IMR-90 (cell line): ENCODE measurements around the gene PCBP4. TPM values are rescaled to one million over a fixed set of nuclear protein-coding genes. Genes with fewer than 3 reads are reported as not detected.
A peak's percentile ranks its signal among the peaks of the same experiment; 100 is the strongest.

Source experiments
- ATAC-seq: fragments of 200-7000 bp; cut with Tn5 transposase; 2 replicates; pipeline ENCODE4 v1.9.1; 2020; ENCODE audit warnings: low read depth, mild to moderate bottlenecking, moderate library complexity
- BruUV-seq: library from RNA; stranded (reverse); fragments of 400-500 nt; replicated peaks from 2 replicates; lab custom pipeline; 2021; lab: Mats Ljungman, UMichigan
- CTCF ChIA-PET: fragments of 300-600 bp; formaldehyde crosslinking; extraction: SDS; loops from one replicate; lab custom pipeline; 2021; ENCODE audit warnings: antibody characterized with exemption; lab: Yijun Ruan, JAX
- POLR2A ChIA-PET: fragments of 300-600 bp; sonication (Branson Sonifier 250); formaldehyde crosslinking; loops from one replicate; lab custom pipeline; 2022; ENCODE audit warnings: antibody characterized with exemption; ENCODE audit not compliant: unreplicated experiment; lab: Charles Lee
- DNase-seq: peaks from one replicate; pipeline ENCODE4 v3.0.0; 2013
- H2AFZ ChIP-seq: replicated peaks from 2 replicates; pipeline ENCODE3; 2013; ENCODE audit warnings: low read length, mild to moderate bottlenecking; ENCODE audit not compliant: poor library complexity
- H2AK5ac ChIP-seq: 2 replicates; pipeline ENCODE4 v1.6.1; 2013; ENCODE audit warnings: low read depth, low read length, inconsistent platforms
- H2AK9ac ChIP-seq: replicated peaks from 2 replicates; pipeline ENCODE3; 2013; ENCODE audit warnings: mild to moderate bottlenecking, low read depth, low read length, moderate library complexity; ENCODE audit not compliant: poor library complexity
- H2BK120ac ChIP-seq: 2 replicates; pipeline ENCODE4 v1.6.1; 2013; ENCODE audit warnings: low read depth, low read length, inconsistent platforms
- H2BK15ac ChIP-seq: 3 replicates; pipeline ENCODE4 v1.6.1; 2013; ENCODE audit warnings: low read depth, low read length, inconsistent platforms
- H2BK20ac ChIP-seq: 2 replicates; pipeline ENCODE4 v1.6.1; 2013; ENCODE audit warnings: low read depth, mild to moderate bottlenecking, inconsistent platforms, low read length, moderate library complexity
- H2BK5ac ChIP-seq: 2 replicates; pipeline ENCODE4 v1.6.1; 2013; ENCODE audit warnings: mild to moderate bottlenecking, low read depth, low read length, inconsistent platforms; ENCODE audit not compliant: poor library complexity, severe bottlenecking
- H3K14ac ChIP-seq: replicated peaks from 2 replicates; pipeline ENCODE4 v1.6.1; 2013; ENCODE audit warnings: low read depth, low read length, inconsistent platforms
- H3K18ac ChIP-seq: 2 replicates; pipeline ENCODE4 v1.6.1; 2013; ENCODE audit warnings: low read depth, low read length, control low read depth
- H3K23ac ChIP-seq: 2 replicates; pipeline ENCODE4 v1.6.1; 2013; ENCODE audit warnings: low read depth, low read length, inconsistent platforms
- H3K27ac ChIP-seq: 2 replicates; pipeline ENCODE4 v1.5.1; 2013; ENCODE audit warnings: mild to moderate bottlenecking, control low read depth, low read length; ENCODE audit not compliant: insufficient read depth
- H3K27me3 ChIP-seq: 2 replicates; pipeline ENCODE4 v1.6.1; 2013; ENCODE audit warnings: low read length; ENCODE audit not compliant: control insufficient read depth, insufficient read depth
- H3K36me3 ChIP-seq: 2 replicates; pipeline ENCODE4 v1.6.1; 2013; ENCODE audit warnings: low read length, mixed read lengths; ENCODE audit not compliant: control insufficient read depth, insufficient read depth
- H3K4ac ChIP-seq: 2 replicates; pipeline ENCODE4 v1.6.1; 2013; ENCODE audit warnings: low read depth, low read length, inconsistent platforms
- H3K4me1 ChIP-seq: 2 replicates; pipeline ENCODE4 v1.6.1; 2013; ENCODE audit warnings: low read length, mixed read lengths; ENCODE audit not compliant: control insufficient read depth, insufficient read depth
- H3K4me2 ChIP-seq: 2 replicates; pipeline ENCODE4 v1.6.1; 2013; ENCODE audit warnings: low read depth, mild to moderate bottlenecking, control low read depth, low read length, moderate library complexity
- H3K4me3 ChIP-seq: 2 replicates; pipeline ENCODE4 v1.5.1; 2013; ENCODE audit warnings: low read depth, mild to moderate bottlenecking, control low read depth, low read length, moderate library complexity; ENCODE audit not compliant: insufficient read depth
- H3K56ac ChIP-seq: 2 replicates; pipeline ENCODE4 v1.6.1; 2013; ENCODE audit warnings: low read length, inconsistent platforms; ENCODE audit not compliant: insufficient read depth; ENCODE audit errors: extremely low read depth
- H3K79me1 ChIP-seq, 2 experiments: 2 replicates each; pipeline ENCODE4 v1.6.1; 2013; ENCODE audit warnings: low read length in 2 of 2, inconsistent platforms in 1 of 2, low read depth in 1 of 2
- H3K9ac ChIP-seq: 2 replicates; pipeline ENCODE4 v1.6.1; 2013; ENCODE audit warnings: low read depth, low read length, control low read depth
- H3K9me1 ChIP-seq: 2 replicates; pipeline ENCODE4 v1.6.1; 2013; ENCODE audit warnings: low read length, inconsistent platforms; ENCODE audit not compliant: insufficient read depth
- H3K9me3 ChIP-seq: 2 replicates; pipeline ENCODE4 v1.6.1; 2013; ENCODE audit warnings: low read length; ENCODE audit not compliant: control insufficient read depth, insufficient read depth
- H4K20me1 ChIP-seq: 2 replicates; pipeline ENCODE4 v1.6.1; 2013; ENCODE audit warnings: low read length, inconsistent platforms; ENCODE audit not compliant: insufficient read depth
- H4K5ac ChIP-seq: 2 replicates; pipeline ENCODE4 v1.6.1; 2013; ENCODE audit warnings: mild to moderate bottlenecking, low read depth, low read length, control low read depth
- H4K8ac ChIP-seq, 2 experiments: 2 replicates each; pipeline ENCODE4 v1.6.1; 2013; ENCODE audit warnings: low read depth in 2 of 2, low read length in 2 of 2, control low read depth in 1 of 2, inconsistent platforms in 1 of 2
- H4K91ac ChIP-seq: 2 replicates; pipeline ENCODE4 v1.6.1; 2013; ENCODE audit warnings: low read depth, low read length, inconsistent platforms; ENCODE audit not compliant: insufficient read depth
- BHLHE40 ChIP-seq: fragments of 150-350 bp; IDR thresholded peaks from 2 replicates; pipeline ENCODE4 v1.6.1; 2016; ENCODE audit warnings: mild to moderate bottlenecking, low read depth, low read length
- CEBPB ChIP-seq: IDR thresholded peaks from 2 replicates; pipeline ENCODE4 v1.6.1; 2012; ENCODE audit warnings: low read depth, low read length, improper control_type of control experiment
- CHD1 ChIP-seq: IDR thresholded peaks from 2 replicates; pipeline ENCODE4 v1.6.1; 2012; ENCODE audit warnings: low read depth, low read length, improper control_type of control experiment
- CTCF ChIP-seq: conservative IDR thresholded peaks from 2 replicates; pipeline ENCODE4 v1.5.1; 2012; ENCODE audit warnings: mild to moderate bottlenecking, low read depth, low read length, improper control_type of control experiment
- ELK1 ChIP-seq: fragments of 150-350 bp; IDR thresholded peaks from 2 replicates; pipeline ENCODE4 v1.6.1; 2016; ENCODE audit warnings: low read depth, mild to moderate bottlenecking, low read length, moderate library complexity, borderline replicate concordance
- FOS ChIP-seq: fragments of 150-350 bp; IDR thresholded peaks from 2 replicates; pipeline ENCODE4 v1.6.1; 2016; ENCODE audit warnings: low read depth, low read length
- MAFK ChIP-seq: IDR thresholded peaks from 2 replicates; pipeline ENCODE4 v1.6.1; 2012; ENCODE audit warnings: low read depth, low read length, improper control_type of control experiment
- MAZ ChIP-seq: IDR thresholded peaks from 2 replicates; pipeline ENCODE4 v1.6.1; 2012; ENCODE audit warnings: low read depth, mild to moderate bottlenecking, low read length, improper control_type of control experiment, moderate library complexity, borderline replicate concordance
- MXI1 ChIP-seq: IDR thresholded peaks from 2 replicates; pipeline ENCODE4 v1.6.1; 2012; ENCODE audit warnings: low read depth, mild to moderate bottlenecking, low read length, moderate library complexity, borderline replicate concordance
- NFE2L2 ChIP-seq: fragments of 150-350 bp; IDR thresholded peaks from 2 replicates; pipeline ENCODE4 v1.6.1; 2016; ENCODE audit warnings: low read depth, mild to moderate bottlenecking, low read length
- POLR2A ChIP-seq: IDR thresholded peaks from 2 replicates; pipeline ENCODE4 v1.6.1; 2012; ENCODE audit warnings: mild to moderate bottlenecking, low read depth, low read length
- RAD21 ChIP-seq: IDR thresholded peaks from 2 replicates; pipeline ENCODE4 v1.6.1; 2012; ENCODE audit warnings: low read length, improper control_type of control experiment
- RCOR1 ChIP-seq: IDR thresholded peaks from 2 replicates; pipeline ENCODE4 v1.6.1; 2012; ENCODE audit warnings: mild to moderate bottlenecking, low read length, improper control_type of control experiment; ENCODE audit not compliant: insufficient replicate concordance
- RFX5 ChIP-seq: IDR thresholded peaks from 2 replicates; pipeline ENCODE4 v1.8.0; 2012; ENCODE audit warnings: low read depth, mild to moderate bottlenecking, low read length, moderate library complexity
- SMC3 ChIP-seq: fragments of 150-350 bp; IDR thresholded peaks from 2 replicates; pipeline ENCODE4 v1.6.1; 2016; ENCODE audit warnings: low read depth, mild to moderate bottlenecking, antibody characterized with exemption, low read length, moderate library complexity
- USF2 ChIP-seq: fragments of 150-350 bp; IDR thresholded peaks from 2 replicates; pipeline ENCODE4 v1.6.1; 2017; ENCODE audit warnings: mild to moderate bottlenecking, antibody characterized with exemption, low read length, low read depth
- dilution Hi-C: fragments of 300-500 bp; cut with HindIII; formaldehyde crosslinking; loops from one replicate; pipeline ENCODE4 v1.14.3; 2018; ENCODE audit warnings: low sequenced_read_pairs; ENCODE audit not compliant: unreplicated experiment
- in situ Hi-C: fragments of 300-500 bp; cut with MboI; formaldehyde crosslinking; loops from 3 replicates; pipeline ENCODE4 v1.14.3; 2019; ENCODE audit warnings: low sequenced_read_pairs, inconsistent platforms, mixed read lengths
- intact Hi-C: fragments of 100-400 bp; cut with micrococcal nuclease; formaldehyde crosslinking; loops from 2 replicates; pipeline ENCODE4 v1.10.0; 2022
- polyA plus RNA-seq, 3 experiments: library from polyadenylated mRNA; depleted of rRNA; stranded (reverse); fragments of >200 nt; gene quantifications; 2 replicates each; pipeline ENCODE4 v1.2.3, GENCODE V29; 2012; ENCODE audit warnings: low replicate concordance in 1 of 3
- total RNA-seq: library from RNA; depleted of rRNA; stranded (reverse); fragments of >200 nt; gene quantifications from 2 replicates; pipeline ENCODE4 v1.2.3, GENCODE V29; 2012

Gene PCBP4
- total and polyA plus RNA-seq, 2 of the 4 experiments (the other 2 are of a cell fraction) = 70.8 to 110 TPM

GRCh38 chr3:51984269-51984647, 17.0 kb upstream of the PCBP4 start:
- Histone ChIP-seq H3K4ac (peak overlapping the region; percentile 84), H2BK5ac (peak overlapping the region; percentile 84), H4K5ac (no peak overlapping the region), H3K4me2 (no peak overlapping the region), H2BK15ac (no peak overlapping the region), H3K14ac (no peak overlapping the region), H3K9me1 (peaks cover 9% of the 10 kb centered on the region), H3K4me3 (no peak overlapping the region), H2BK120ac (no peak overlapping the region), H2AK9ac (peak overlapping the region; percentile 96), H4K8ac (peak overlapping the region in 1 of 2 experiments; percentile 79; a peak in 1 of 4 replicates), H3K79me1 (peaks cover 5 to 51% of the 10 kb centered on the region in 2 experiments; a peak in 3 of 4 replicates), H3K18ac (no peak overlapping the region), H3K4me1 (peaks cover 13% of the 10 kb centered on the region), H3K27me3 (no peaks in the 10 kb centered on the region), H2BK20ac (no peak overlapping the region), H3K9ac (no peak overlapping the region), H3K36me3 (peaks cover 2% of the 10 kb centered on the region; the same call in 1 of the 2 replicates), H3K9me3 (no peaks in the 10 kb centered on the region), H4K91ac (0 out of 2 replicates have a peak overlapping the region, but pooled peaks have one; percentile 78), H4K20me1 (peaks cover 4% of the 10 kb centered on the region), H3K23ac (no peak overlapping the region; the same call in 1 of the 2 replicates), H2AFZ (no peak overlapping the region), H3K27ac (no peak overlapping the region), H2AK5ac (peak overlapping the region; percentile 98), H3K56ac (no peak overlapping the region)
- ChIA-PET CTCF (no interaction called here), POLR2A (no interaction called here)
- BruUV-seq = no TSS peak
- in situ Hi-C loops = no loop called here
- no peak for TF ChIP-seq RAD21
- no peak for TF ChIP-seq CEBPB
- TF ChIP-seq MAFK = no peak
- no peak for TF ChIP-seq RCOR1
- no peak for TF ChIP-seq FOS
- TF ChIP-seq SMC3 = no peak
- TF ChIP-seq RFX5 = no peak
- no peak for TF ChIP-seq POLR2A
- TF ChIP-seq BHLHE40 = no peak
- no peak for TF ChIP-seq MXI1
- no peak for TF ChIP-seq ELK1
- TF ChIP-seq USF2 = no peak
- TF ChIP-seq CTCF = no peak
- no peak for TF ChIP-seq CHD1
- no peak for TF ChIP-seq MAZ
- TF ChIP-seq NFE2L2 = no peak
- dilution Hi-C loops = no loop called here
- intact Hi-C loops = no loop called here
- ATAC-seq = no peak
- DNase-seq = no peak
